SH-SY5Y (cell line): Measurements from ENCODE around the gene HAUS8.

Experiments used
- GATA2 ChIP-seq: IDR thresholded peaks from 2 replicates; pipeline ENCODE4 v1.6.1; 2011; ENCODE audit warnings: mild to moderate bottlenecking, low read depth, low read length
- GATA3 ChIP-seq: IDR thresholded peaks from 2 replicates; pipeline ENCODE4 v1.6.1; 2011; ENCODE audit warnings: low read depth, mild to moderate bottlenecking, low read length, moderate library complexity

The HAUS8 gene

GRCh38 chr19:17081672-17082630, 6.7 kb upstream of the HAUS8 start:
- TF ChIP-seq GATA3 (no peak), GATA2 (no peak)

- TF ChIP-seq GATA2 (no peak), GATA3 (no peak)
Observed at GRCh38 chr19:17080440-17080801, 5.2 kb upstream of the HAUS8 start.

GRCh38 chr19:17079710-17080439, 4.6 kb upstream of the HAUS8 start:
- TF ChIP-seq GATA2, result no peak
- TF ChIP-seq GATA3, result no peak

- TF ChIP-seq GATA3 (no peak), GATA2 (no peak)
Observed at GRCh38 chr19:17078920-17079709, 3.9 kb upstream of the HAUS8 start.

GRCh38 chr19:17078036-17078919, 3.0 kb upstream of the HAUS8 start:
- TF ChIP-seq GATA2 (no peak), GATA3 (no peak)

- TF ChIP-seq GATA3 (no peak), GATA2 (no peak)
Observed at GRCh38 chr19:17077447-17078028, 2.3 kb upstream of the HAUS8 start.

- TF ChIP-seq GATA3, result no peak
- no peak for TF ChIP-seq GATA2
Observed at GRCh38 chr19:17076543-17076991, 1.3 kb upstream of the HAUS8 start.

GRCh38 chr19:17075864-17076542, 751 bp upstream of the HAUS8 start:
- TF ChIP-seq GATA3 (no peak), GATA2 (no peak)

- TF ChIP-seq GATA3 (no peak), GATA2 (no peak)
Observed at GRCh38 chr19:17074634-17075034, 618 bp downstream of the HAUS8 start.

GRCh38 chr19:17073869-17074633, 1.2 kb downstream of the HAUS8 start:
- no peak for TF ChIP-seq GATA3

GRCh38 chr19:17070912-17071311, 4.3 kb downstream of the HAUS8 start:
- TF ChIP-seq GATA3 (no peak), GATA2 (no peak)

- no peak for TF ChIP-seq GATA3
- no peak for TF ChIP-seq GATA2
Observed at GRCh38 chr19:17070421-17070820, 4.8 kb downstream of the HAUS8 start.
